Measurements from ENCODE around the gene LRCH1. TPM values are rescaled to one million over a fixed set of nuclear protein-coding genes. Genes with fewer than 3 reads are reported as not detected.

LRCH1 gene
- total and polyA plus RNA-seq, 2 of the 13 experiments (the other 11 are each of a cell fraction or from before 2014, with no cell fraction given), result 4.1 to 12.6 TPM

DNA sequence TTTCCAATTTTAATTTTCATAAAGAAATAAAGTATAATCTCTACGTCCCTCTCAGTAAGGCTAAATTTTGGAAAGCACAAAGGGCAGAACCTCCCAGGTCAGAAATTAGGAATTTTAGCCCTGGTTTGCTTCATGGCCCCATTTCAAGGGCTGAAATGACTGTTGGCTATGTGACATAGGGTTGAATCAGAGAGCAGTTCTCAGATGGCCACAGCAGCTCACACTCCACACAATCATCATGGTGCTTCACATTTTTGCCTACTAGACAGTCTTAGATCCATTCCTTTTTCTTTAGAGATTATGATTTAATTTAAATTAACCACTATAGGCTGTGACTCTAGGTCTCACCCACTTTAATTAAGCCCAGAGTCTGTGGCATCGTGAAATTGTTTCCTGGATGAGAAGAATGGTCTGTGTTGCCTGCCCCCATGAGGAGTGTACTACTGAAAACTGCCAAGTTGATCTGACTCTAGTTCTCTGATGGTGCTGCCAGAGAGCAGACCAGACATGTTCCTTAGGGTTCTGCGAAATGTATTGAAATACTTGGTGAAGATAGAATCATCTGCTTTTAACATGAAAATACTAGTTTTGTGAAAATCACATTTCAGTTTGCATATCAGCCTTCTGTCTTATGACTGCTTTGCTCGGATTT is 186.6 kb downstream of the LRCH1 start:
- CTCF ChIA-PET (ENCODE audit: low intra/inter-chr PET ratio, low total read pairs), result no interaction called here
- POLR2A ChIA-PET, result no interaction called here
- Histone ChIP-seq H3K4me3 (replicated peaks in 1 of 3; ENCODE audit: insufficient read depth in 1 of 3, low read depth in 2 of 3, low read length in 3 of 3) (no peak overlapping the region), H3K27me3 (ENCODE audit: control insufficient read depth in 1 of 2, insufficient read depth in 2 of 2, low read length in 2 of 2) (no peaks in the 10 kb centered on the region), H3K4me1 (ENCODE audit: insufficient read depth, low read length) (no peaks in the 10 kb centered on the region), H3K9me3 (ENCODE audit: low read length) (no peaks in the 10 kb centered on the region), H3K27ac (ENCODE audit: extremely low read length, insufficient read depth, low read length) (no peak overlapping the region), H3K4me2 (ENCODE audit: low read depth, low read length) (no peak overlapping the region), H3K36me3 (replicated peaks in 1 of 2; ENCODE audit: control insufficient read depth in 1 of 2, insufficient read depth in 2 of 2, low read length in 2 of 2) (peaks cover 2 to 19% of the 10 kb centered on the region in 2 experiments; a peak in 3 of 5 replicates), H4K20me1 (ENCODE audit: insufficient read depth, low read length) (no peaks in the 10 kb centered on the region), H3K9ac (ENCODE audit: insufficient read depth, low read depth, low read length) (no peak overlapping the region), H2AFZ (ENCODE audit: low read length) (no peak overlapping the region), H3K79me2 (ENCODE audit: insufficient read depth, low read length) (no peaks in the 10 kb centered on the region)
- WGBS (ENCODE audit: low lambda C conversion rate), result 97% methylated on average over 4 of the region's 4 CpGs
- ATAC-seq (no peak), FAIRE-seq (no peak), DNase-seq (ENCODE audit: low spot score) (no peak)
- intact Hi-C loops (cut with micrococcal nuclease; ENCODE audit: unreplicated experiment) (no loop called here), in situ Hi-C loops (cut with HindIII; ENCODE audit: extremely low pct_ligation_motif_present, low pct_unique_long_range_greater_than_20kb) (no loop called here)
- no TSS peak for BruUV-seq (replicated peaks)
- TF ChIP-seq ZNF546 (CRISPR knock-in tag; conservative IDR thresholded peaks at IDR 0.05), result no peak
- no peak for TF ChIP-seq ZNF709 (CRISPR knock-in tag; IDR thresholded peaks at IDR 0.05)
- no peak for TF ChIP-seq HIVEP1 (CRISPR knock-in tag; IDR thresholded peaks at IDR 0.05)
- 0 out of 2 replicates have a peak, but pooled peaks have one; percentile 34 for TF ChIP-seq FOXO4 (CRISPR knock-in tag; conservative IDR thresholded peaks at IDR 0.05)
- TF ChIP-seq ZFP36L2 (CRISPR knock-in tag; IDR thresholded peaks at IDR 0.05), result no peak

GRCh38 chr13:46743191-46743590 is 190.2 kb downstream of the LRCH1 start:
- peaks cover 2 to 19% of the 10 kb centered on the region in 2 experiments; a peak in 4 of 5 replicates for H3K36me3 ChIP-seq (replicated peaks in 1 of 2; ENCODE audit: control insufficient read depth in 1 of 2, insufficient read depth in 2 of 2, low read length in 2 of 2)
- no peaks in the 10 kb centered on the region for H3K79me2 ChIP-seq (ENCODE audit: insufficient read depth, low read length)
- H3K4me3 ChIP-seq (replicated peaks in 1 of 3; ENCODE audit: insufficient read depth in 1 of 3, low read depth in 2 of 3, low read length in 3 of 3), result no peak overlapping the region
- BruUV-seq (replicated peaks), result no TSS peak
- no peaks in the 10 kb centered on the region for H3K27me3 ChIP-seq (ENCODE audit: control insufficient read depth in 1 of 2, insufficient read depth in 2 of 2, low read length in 2 of 2)
- ChIA-PET POLR2A (no interaction called here), CTCF (ENCODE audit: low intra/inter-chr PET ratio, low total read pairs) (no interaction called here)
- H3K27ac ChIP-seq (ENCODE audit: extremely low read length, insufficient read depth, low read length), result no peak overlapping the region
- H3K4me2 ChIP-seq (ENCODE audit: low read depth, low read length), result no peak overlapping the region
- intact Hi-C loops (cut with micrococcal nuclease; ENCODE audit: unreplicated experiment) (no loop called here), in situ Hi-C loops (cut with HindIII; ENCODE audit: extremely low pct_ligation_motif_present, low pct_unique_long_range_greater_than_20kb) (no loop called here)
- H3K4me1 ChIP-seq (ENCODE audit: insufficient read depth, low read length), result peaks cover 9% of the 10 kb centered on the region
- FAIRE-seq (no peak), ATAC-seq (no peak), DNase-seq (ENCODE audit: low spot score) (no peak)
- no peak overlapping the region for H2AFZ ChIP-seq (ENCODE audit: low read length)
- 94% methylated on average over 2 of the region's 2 CpGs for WGBS (ENCODE audit: low lambda C conversion rate)
- H3K9me3 ChIP-seq (ENCODE audit: low read length), result no peaks in the 10 kb centered on the region
- no peaks in the 10 kb centered on the region for H4K20me1 ChIP-seq (ENCODE audit: insufficient read depth, low read length)
- H3K9ac ChIP-seq (ENCODE audit: insufficient read depth, low read depth, low read length), result no peak overlapping the region
- TF ChIP-seq EED (CRISPR knock-in tag; IDR thresholded peaks at IDR 0.05) (no peak), MAFK (conservative IDR thresholded peaks at IDR 0.05 in 1 of 2, IDR thresholded peaks at IDR 0.05 in 1 of 2; ENCODE audit: low read length in 2 of 2) (peak in 1 of 2 experiments; percentile 33; a peak in 1 of 4 replicates), E2F5 (CRISPR knock-in tag; conservative IDR thresholded peaks at IDR 0.05) (no peak), SOX6 (IDR thresholded peaks at IDR 0.05) (no peak), SOX6 (CRISPR knock-in tag; IDR thresholded peaks at IDR 0.05) (no peak), ZNF816 (CRISPR knock-in tag; IDR thresholded peaks at IDR 0.05; ENCODE audit: borderline replicate concordance) (no peak)
- TF ChIP-seq, protein P1, sequence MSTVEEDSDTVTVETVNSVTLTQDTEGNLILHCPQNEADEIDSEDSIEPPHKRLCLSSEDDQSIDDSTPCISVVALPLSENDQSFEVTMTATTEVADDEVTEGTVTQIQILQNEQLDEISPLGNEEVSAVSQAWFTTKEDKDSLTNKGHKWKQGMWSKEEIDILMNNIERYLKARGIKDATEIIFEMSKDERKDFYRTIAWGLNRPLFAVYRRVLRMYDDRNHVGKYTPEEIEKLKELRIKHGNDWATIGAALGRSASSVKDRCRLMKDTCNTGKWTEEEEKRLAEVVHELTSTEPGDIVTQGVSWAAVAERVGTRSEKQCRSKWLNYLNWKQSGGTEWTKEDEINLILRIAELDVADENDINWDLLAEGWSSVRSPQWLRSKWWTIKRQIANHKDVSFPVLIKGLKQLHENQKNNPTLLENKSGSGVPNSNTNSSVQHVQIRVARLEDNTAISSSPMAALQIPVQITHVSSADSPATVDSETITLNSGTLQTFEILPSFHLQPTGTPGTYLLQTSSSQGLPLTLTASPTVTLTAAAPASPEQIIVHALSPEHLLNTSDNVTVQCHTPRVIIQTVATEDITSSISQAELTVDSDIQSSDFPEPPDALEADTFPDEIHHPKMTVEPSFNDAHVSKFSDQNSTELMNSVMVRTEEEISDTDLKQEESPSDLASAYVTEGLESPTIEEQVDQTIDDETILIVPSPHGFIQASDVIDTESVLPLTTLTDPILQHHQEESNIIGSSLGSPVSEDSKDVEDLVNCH (CRISPR knock-in tag; IDR thresholded peaks at IDR 0.05), result no peak

All from HepG2 (cell line).